GM20000 (cell line): ENCODE results near the gene TJP3.
"Not testable (repeated sequence)": the region's sequence is repeated elsewhere in the genome, so short reads cannot be mapped to it uniquely, and the experiment has no call there.

ENCODE experiments used
- DNase-seq: peaks from one replicate; pipeline ENCODE4 v3.0.0; 2012; ENCODE audit warnings: low spot score
- CTCF ChIP-seq: IDR thresholded peaks from 2 replicates; pipeline ENCODE4 v1.5.1; 2012; ENCODE audit warnings: mild to moderate bottlenecking, control low read depth; ENCODE audit errors: extremely low read depth, missing control alignments

The TJP3 gene

GRCh38 chr19:3762501-3763459, 54.6 kb downstream of the TJP3 start, which contains the start of gene MRPL54:
MRPL54 (plus strand) TSS chr19:3762682; CDS start chr19:3762701, 19 bp downstream.
- peak; percentile 99 for DNase-seq
- no peak for TF ChIP-seq CTCF

GRCh38 chr19:3765121-3765520, 56.9 kb downstream of the TJP3 start:
- no peak for TF ChIP-seq CTCF

GRCh38 chr19:3765757-3766156, 57.6 kb downstream of the TJP3 start:
- not testable (repeated sequence) for DNase-seq

More at GRCh38 chr19:3765121-3765520, 56.9 kb downstream of the TJP3 start:
- DNase-seq, result no peak

GRCh38 chr19:3766520-3766919, 58.3 kb downstream of the TJP3 start:
- no peak for DNase-seq
- no peak for TF ChIP-seq CTCF

- no peak for DNase-seq
- no peak for TF ChIP-seq CTCF
These were observed 58.9 kb downstream of the TJP3 start for GRCh38 chr19:3767050-3767449.

- DNase-seq, result no peak
- no peak for TF ChIP-seq CTCF
These were observed 60.0 kb downstream of the TJP3 start for GRCh38 chr19:3768015-3768747.

GRCh38 chr19:3768748-3769099, 60.5 kb downstream of the TJP3 start:
- TF ChIP-seq CTCF, result no peak
- no peak for DNase-seq
